IMR-90 (cell line): Measurements from ENCODE around the gene LAIR1. TPM values are rescaled to one million over a fixed set of nuclear protein-coding genes. Genes with fewer than 3 reads are reported as not detected.

Experiments
- ATAC-seq: fragments of 200-7000 bp; cut with Tn5 transposase; 2 replicates; pipeline ENCODE4 v1.9.1; 2020; ENCODE audit warnings: low read depth, mild to moderate bottlenecking, moderate library complexity
- BruUV-seq: library from RNA; stranded (reverse); fragments of 400-500 nt; replicated peaks from 2 replicates; lab custom pipeline; 2021; lab: Mats Ljungman, UMichigan
- CTCF ChIA-PET: fragments of 300-600 bp; formaldehyde crosslinking; extraction: SDS; loops from one replicate; lab custom pipeline; 2021; ENCODE audit warnings: antibody characterized with exemption; lab: Yijun Ruan, JAX
- POLR2A ChIA-PET: fragments of 300-600 bp; sonication (Branson Sonifier 250); formaldehyde crosslinking; loops from one replicate; lab custom pipeline; 2022; ENCODE audit warnings: antibody characterized with exemption; ENCODE audit not compliant: unreplicated experiment; lab: Charles Lee
- DNase-seq: peaks from one replicate; pipeline ENCODE4 v3.0.0; 2013
- H2AFZ ChIP-seq: replicated peaks from 2 replicates; pipeline ENCODE3; 2013; ENCODE audit warnings: low read length, mild to moderate bottlenecking; ENCODE audit not compliant: poor library complexity
- H2AK5ac ChIP-seq: 2 replicates; pipeline ENCODE4 v1.6.1; 2013; ENCODE audit warnings: low read depth, low read length, inconsistent platforms
- H2AK9ac ChIP-seq: replicated peaks from 2 replicates; pipeline ENCODE3; 2013; ENCODE audit warnings: mild to moderate bottlenecking, low read depth, low read length, moderate library complexity; ENCODE audit not compliant: poor library complexity
- H2BK120ac ChIP-seq: 2 replicates; pipeline ENCODE4 v1.6.1; 2013; ENCODE audit warnings: low read depth, low read length, inconsistent platforms
- H2BK15ac ChIP-seq: 3 replicates; pipeline ENCODE4 v1.6.1; 2013; ENCODE audit warnings: low read depth, low read length, inconsistent platforms
- H2BK20ac ChIP-seq: 2 replicates; pipeline ENCODE4 v1.6.1; 2013; ENCODE audit warnings: low read depth, mild to moderate bottlenecking, inconsistent platforms, low read length, moderate library complexity
- H2BK5ac ChIP-seq: 2 replicates; pipeline ENCODE4 v1.6.1; 2013; ENCODE audit warnings: mild to moderate bottlenecking, low read depth, low read length, inconsistent platforms; ENCODE audit not compliant: poor library complexity, severe bottlenecking
- H3K14ac ChIP-seq: replicated peaks from 2 replicates; pipeline ENCODE4 v1.6.1; 2013; ENCODE audit warnings: low read depth, low read length, inconsistent platforms
- H3K18ac ChIP-seq: 2 replicates; pipeline ENCODE4 v1.6.1; 2013; ENCODE audit warnings: low read depth, low read length, control low read depth
- H3K23ac ChIP-seq: 2 replicates; pipeline ENCODE4 v1.6.1; 2013; ENCODE audit warnings: low read depth, low read length, inconsistent platforms
- H3K27ac ChIP-seq: 2 replicates; pipeline ENCODE4 v1.5.1; 2013; ENCODE audit warnings: mild to moderate bottlenecking, control low read depth, low read length; ENCODE audit not compliant: insufficient read depth
- H3K27me3 ChIP-seq: 2 replicates; pipeline ENCODE4 v1.6.1; 2013; ENCODE audit warnings: low read length; ENCODE audit not compliant: control insufficient read depth, insufficient read depth
- H3K36me3 ChIP-seq: 2 replicates; pipeline ENCODE4 v1.6.1; 2013; ENCODE audit warnings: low read length, mixed read lengths; ENCODE audit not compliant: control insufficient read depth, insufficient read depth
- H3K4ac ChIP-seq: 2 replicates; pipeline ENCODE4 v1.6.1; 2013; ENCODE audit warnings: low read depth, low read length, inconsistent platforms
- H3K4me1 ChIP-seq: 2 replicates; pipeline ENCODE4 v1.6.1; 2013; ENCODE audit warnings: low read length, mixed read lengths; ENCODE audit not compliant: control insufficient read depth, insufficient read depth
- H3K4me2 ChIP-seq: 2 replicates; pipeline ENCODE4 v1.6.1; 2013; ENCODE audit warnings: low read depth, mild to moderate bottlenecking, control low read depth, low read length, moderate library complexity
- H3K4me3 ChIP-seq: 2 replicates; pipeline ENCODE4 v1.5.1; 2013; ENCODE audit warnings: low read depth, mild to moderate bottlenecking, control low read depth, low read length, moderate library complexity; ENCODE audit not compliant: insufficient read depth
- H3K56ac ChIP-seq: 2 replicates; pipeline ENCODE4 v1.6.1; 2013; ENCODE audit warnings: low read length, inconsistent platforms; ENCODE audit not compliant: insufficient read depth; ENCODE audit errors: extremely low read depth
- H3K79me1 ChIP-seq, 2 experiments: 2 replicates each; pipeline ENCODE4 v1.6.1; 2013; ENCODE audit warnings: low read length in 2 of 2, inconsistent platforms in 1 of 2, low read depth in 1 of 2
- H3K9ac ChIP-seq: 2 replicates; pipeline ENCODE4 v1.6.1; 2013; ENCODE audit warnings: low read depth, low read length, control low read depth
- H3K9me1 ChIP-seq: 2 replicates; pipeline ENCODE4 v1.6.1; 2013; ENCODE audit warnings: low read length, inconsistent platforms; ENCODE audit not compliant: insufficient read depth
- H3K9me3 ChIP-seq: 2 replicates; pipeline ENCODE4 v1.6.1; 2013; ENCODE audit warnings: low read length; ENCODE audit not compliant: control insufficient read depth, insufficient read depth
- H4K20me1 ChIP-seq: 2 replicates; pipeline ENCODE4 v1.6.1; 2013; ENCODE audit warnings: low read length, inconsistent platforms; ENCODE audit not compliant: insufficient read depth
- H4K5ac ChIP-seq: 2 replicates; pipeline ENCODE4 v1.6.1; 2013; ENCODE audit warnings: mild to moderate bottlenecking, low read depth, low read length, control low read depth
- H4K8ac ChIP-seq, 2 experiments: 2 replicates each; pipeline ENCODE4 v1.6.1; 2013; ENCODE audit warnings: low read depth in 2 of 2, low read length in 2 of 2, control low read depth in 1 of 2, inconsistent platforms in 1 of 2
- H4K91ac ChIP-seq: 2 replicates; pipeline ENCODE4 v1.6.1; 2013; ENCODE audit warnings: low read depth, low read length, inconsistent platforms; ENCODE audit not compliant: insufficient read depth
- BHLHE40 ChIP-seq: fragments of 150-350 bp; IDR thresholded peaks from 2 replicates; pipeline ENCODE4 v1.6.1; 2016; ENCODE audit warnings: mild to moderate bottlenecking, low read depth, low read length
- CHD1 ChIP-seq: IDR thresholded peaks from 2 replicates; pipeline ENCODE4 v1.6.1; 2012; ENCODE audit warnings: low read depth, low read length, improper control_type of control experiment
- CTCF ChIP-seq: conservative IDR thresholded peaks from 2 replicates; pipeline ENCODE4 v1.5.1; 2012; ENCODE audit warnings: mild to moderate bottlenecking, low read depth, low read length, improper control_type of control experiment
- ELK1 ChIP-seq: fragments of 150-350 bp; IDR thresholded peaks from 2 replicates; pipeline ENCODE4 v1.6.1; 2016; ENCODE audit warnings: low read depth, mild to moderate bottlenecking, low read length, moderate library complexity, borderline replicate concordance
- FOS ChIP-seq: fragments of 150-350 bp; IDR thresholded peaks from 2 replicates; pipeline ENCODE4 v1.6.1; 2016; ENCODE audit warnings: low read depth, low read length
- MAFK ChIP-seq: IDR thresholded peaks from 2 replicates; pipeline ENCODE4 v1.6.1; 2012; ENCODE audit warnings: low read depth, low read length, improper control_type of control experiment
- POLR2A ChIP-seq: IDR thresholded peaks from 2 replicates; pipeline ENCODE4 v1.6.1; 2012; ENCODE audit warnings: mild to moderate bottlenecking, low read depth, low read length
- RAD21 ChIP-seq: IDR thresholded peaks from 2 replicates; pipeline ENCODE4 v1.6.1; 2012; ENCODE audit warnings: low read length, improper control_type of control experiment
- RCOR1 ChIP-seq: IDR thresholded peaks from 2 replicates; pipeline ENCODE4 v1.6.1; 2012; ENCODE audit warnings: mild to moderate bottlenecking, low read length, improper control_type of control experiment; ENCODE audit not compliant: insufficient replicate concordance
- RFX5 ChIP-seq: IDR thresholded peaks from 2 replicates; pipeline ENCODE4 v1.8.0; 2012; ENCODE audit warnings: low read depth, mild to moderate bottlenecking, low read length, moderate library complexity
- SMC3 ChIP-seq: fragments of 150-350 bp; IDR thresholded peaks from 2 replicates; pipeline ENCODE4 v1.6.1; 2016; ENCODE audit warnings: low read depth, mild to moderate bottlenecking, antibody characterized with exemption, low read length, moderate library complexity
- WGBS, 2 experiments: methylation state at CpG; one replicate each; pipeline versions ENCODE4 v1.1.5 to v1.1.7; 2013; ENCODE audit warnings: missing lambda C conversion rate in 2 of 2; ENCODE audit not compliant: insufficient read length in 1 of 2; ENCODE audit errors: extremely low coverage in 2 of 2; 5-methylcytosine and 5-hydroxymethylcytosine counted together
- dilution Hi-C: fragments of 300-500 bp; cut with HindIII; formaldehyde crosslinking; loops from one replicate; pipeline ENCODE4 v1.14.3; 2018; ENCODE audit warnings: low sequenced_read_pairs; ENCODE audit not compliant: unreplicated experiment
- in situ Hi-C: fragments of 300-500 bp; cut with MboI; formaldehyde crosslinking; loops from 3 replicates; pipeline ENCODE4 v1.14.3; 2019; ENCODE audit warnings: low sequenced_read_pairs, inconsistent platforms, mixed read lengths
- intact Hi-C: fragments of 100-400 bp; cut with micrococcal nuclease; formaldehyde crosslinking; loops from 2 replicates; pipeline ENCODE4 v1.10.0; 2022
- polyA plus RNA-seq, 3 experiments: library from polyadenylated mRNA; depleted of rRNA; stranded (reverse); fragments of >200 nt; gene quantifications; 2 replicates each; pipeline ENCODE4 v1.2.3, GENCODE V29; 2012; ENCODE audit warnings: low replicate concordance in 1 of 3
- total RNA-seq: library from RNA; depleted of rRNA; stranded (reverse); fragments of >200 nt; gene quantifications from 2 replicates; pipeline ENCODE4 v1.2.3, GENCODE V29; 2012

Gene LAIR1
- total and polyA plus RNA-seq, 2 of the 4 experiments (the other 2 are of a cell fraction) = not detected

GRCh38 chr19:54391589-54392061 is 26.9 kb upstream of the LAIR1 start:
- H3K9me1 ChIP-seq = no peaks in the 10 kb centered on the region
- no peak overlapping the region for H3K14ac ChIP-seq
- H2BK120ac ChIP-seq = no peak overlapping the region
- H2BK15ac ChIP-seq = no peak overlapping the region
- H2BK20ac ChIP-seq = no peak overlapping the region
- H4K8ac ChIP-seq = no peak overlapping the region
- H3K9ac ChIP-seq = no peak overlapping the region
- no peak overlapping the region for H3K4me2 ChIP-seq
- no peak overlapping the region for H4K91ac ChIP-seq
- no peak overlapping the region for H3K56ac ChIP-seq
- ATAC-seq = no peak
- no peaks in the 10 kb centered on the region; the same call in 1 of the 2 replicates for H3K27me3 ChIP-seq
- H2AK9ac ChIP-seq = no peak overlapping the region
- no peaks in the 10 kb centered on the region for H3K36me3 ChIP-seq
- no peak overlapping the region for H3K27ac ChIP-seq
- H3K4ac ChIP-seq = no peak overlapping the region
- no peak for DNase-seq
- no CpG with 5 or more reads among the region's 4 CpGs for WGBS, 2 experiments
- ChIA-PET CTCF (interaction anchor here (0.5 to 1.5 kb wide), 3 partner anchors 8 to 46 kb away, joined by 3 to 7 read pairs (median 5); no protein-coding TSS in a partner anchor), POLR2A (no interaction called here)
- in situ Hi-C loops (no loop called here), dilution Hi-C loops (no loop called here), intact Hi-C loops (loop anchor here (1.0 kb wide), 1 partner anchor 66 kb away; no protein-coding TSS in a partner anchor)
- no peaks in the 10 kb centered on the region for H3K4me1 ChIP-seq
- no peak overlapping the region for H3K18ac ChIP-seq
- no peaks in the 10 kb centered on the region for H3K79me1 ChIP-seq
- H3K9me3 ChIP-seq = no peaks in the 10 kb centered on the region
- no peak overlapping the region for H2BK5ac ChIP-seq
- H3K23ac ChIP-seq = no peak overlapping the region
- no peaks in the 10 kb centered on the region for H4K20me1 ChIP-seq
- H4K5ac ChIP-seq = no peak overlapping the region
- no TSS peak for BruUV-seq
- TF ChIP-seq MAFK (no peak), ELK1 (no peak), FOS (no peak), POLR2A (no peak), SMC3 (no peak), RCOR1 (no peak), BHLHE40 (no peak), CTCF (no peak), CHD1 (no peak), RFX5 (no peak), RAD21 (no peak)
- no peak overlapping the region for H3K4me3 ChIP-seq
- H2AFZ ChIP-seq = no peak overlapping the region
- H2AK5ac ChIP-seq = no peak overlapping the region
